Measurements from ENCODE around the gene FAM181A.
A peak's percentile ranks its signal among the peaks of the same experiment; 100 is the strongest.

Gene FAM181A

GRCh38 chr14:93952829-93953228 lies 25.7 kb downstream of the FAM181A start:
- DNase-seq = no peak

- DNase-seq = no peak
Measured at GRCh38 chr14:93953263-93953662, 26.1 kb downstream of the FAM181A start.

- no peak for DNase-seq
Measured at GRCh38 chr14:93953739-93954515, 26.8 kb downstream of the FAM181A start.

- DNase-seq = no peak
Measured at GRCh38 chr14:93954516-93954830, 27.3 kb downstream of the FAM181A start.

GRCh38 chr14:93954900-93955849 lies 28.0 kb downstream of the FAM181A start:
- peak in 1 of 2 experiments; percentile 35 for DNase-seq

GRCh38 chr14:93955850-93956481 lies 28.8 kb downstream of the FAM181A start:
- no peak for DNase-seq

GRCh38 chr14:93956514-93957332 lies 29.6 kb downstream of the FAM181A start:
- DNase-seq = no peak

- DNase-seq = no peak
Measured at GRCh38 chr14:93957333-93957710, 30.2 kb downstream of the FAM181A start.

- DNase-seq = no peak
Measured at GRCh38 chr14:93957751-93958566, 30.8 kb downstream of the FAM181A start.

- DNase-seq = no peak
Measured at GRCh38 chr14:93958567-93959238, 31.6 kb downstream of the FAM181A start.

GRCh38 chr14:93959239-93960107 lies 32.3 kb downstream of the FAM181A start:
- DNase-seq = peak; percentile 84 to 93

GRCh38 chr14:93960108-93960475 lies 32.9 kb downstream of the FAM181A start:
- peak in 1 of 2 experiments; percentile 54 for DNase-seq

- no peak for DNase-seq
Measured at GRCh38 chr14:93960774-93961438, 33.8 kb downstream of the FAM181A start.

GRCh38 chr14:93961620-93962019 lies 34.5 kb downstream of the FAM181A start:
- no peak for DNase-seq

GRCh38 chr14:93962701-93963601 lies 35.8 kb downstream of the FAM181A start:
- peak in 1 of 2 experiments; percentile 42 for DNase-seq

GRCh38 chr14:93963692-93964091 lies 36.5 kb downstream of the FAM181A start:
- DNase-seq = no peak

GRCh38 chr14:93964281-93964680 lies 37.1 kb downstream of the FAM181A start:
- no peak for DNase-seq

- DNase-seq = no peak
Measured at GRCh38 chr14:93964820-93965286, 37.7 kb downstream of the FAM181A start.

Measured in stimulated activated CD4-positive, alpha-beta T cell treated with anti-CD3 and anti-CD28 coated beads, Interleukin-4, amount 100 ng/mL, for 4 hours (primary cell).